HepG2 (cell line): ENCODE results near the gene ACACB. TPM values are rescaled to one million over a fixed set of nuclear protein-coding genes. Genes with fewer than 3 reads are reported as not detected.

Source experiments
- CENPX ChIP-seq: sonication (generic); formaldehyde crosslinking; IDR thresholded peaks from 2 replicates; pipeline ENCODE4 v1.9.0; 2021; ENCODE audit warnings: mild to moderate bottlenecking, missing genetic modification reagents, moderate library complexity
- FLYWCH1 ChIP-seq: sonication (generic); formaldehyde crosslinking; IDR thresholded peaks from 2 replicates; pipeline ENCODE4 v1.8.1; 2023; ENCODE audit warnings: mild to moderate bottlenecking, missing genetic modification reagents
- GMEB1 ChIP-seq: sonication (generic); formaldehyde crosslinking; IDR thresholded peaks from 2 replicates; pipeline ENCODE4 v1.5.1; 2020; ENCODE audit warnings: missing genetic modification reagents, mild to moderate bottlenecking, borderline replicate concordance
- MYC ChIP-seq: sonication (generic); formaldehyde crosslinking; IDR thresholded peaks from 2 replicates; pipeline ENCODE4 v1.9.0; 2021; ENCODE audit warnings: missing genetic modification reagents, borderline replicate concordance
- PHF5A ChIP-seq: IDR thresholded peaks from one replicate; pipeline ENCODE4 v1.6.1; 2018; ENCODE audit warnings: low read depth, missing genetic modification reagents; ENCODE audit not compliant: unreplicated experiment
- SIN3B ChIP-seq: fragments of 150-350 bp; IDR thresholded peaks from 2 replicates; pipeline ENCODE4 v1.6.1; 2014; ENCODE audit warnings: low read length
- SP140L ChIP-seq: sonication (generic); formaldehyde crosslinking; IDR thresholded peaks from 2 replicates; pipeline ENCODE4 v1.4.0; 2020; ENCODE audit warnings: missing genetic modification reagents, borderline replicate concordance
- THAP8 ChIP-seq: sonication (generic); formaldehyde crosslinking; IDR thresholded peaks from 2 replicates; pipeline ENCODE4 v1.5.1; 2020; ENCODE audit warnings: missing genetic modification reagents, mild to moderate bottlenecking, borderline replicate concordance
- ZFX ChIP-seq: sonication (generic); formaldehyde crosslinking; IDR thresholded peaks from 2 replicates; pipeline ENCODE4 v1.4.0; 2020; ENCODE audit warnings: mild to moderate bottlenecking, low read depth, missing genetic modification reagents, moderate library complexity
- ZFYVE20 ChIP-seq: sonication (generic); formaldehyde crosslinking; IDR thresholded peaks from 2 replicates; pipeline ENCODE4 v1.8.0; 2023; ENCODE audit warnings: low read depth, mild to moderate bottlenecking, moderate library complexity, missing genetic modification reagents, borderline replicate concordance
- ZNF34 ChIP-seq: sonication (generic); formaldehyde crosslinking; IDR thresholded peaks from 2 replicates; pipeline ENCODE4 v1.4.0; 2020; ENCODE audit warnings: mild to moderate bottlenecking, missing genetic modification reagents, borderline replicate concordance
- ZNF431 ChIP-seq: sonication (generic); formaldehyde crosslinking; IDR thresholded peaks from 2 replicates; pipeline ENCODE4 v1.9.0; 2022; ENCODE audit warnings: missing genetic modification reagents, low read depth, mild to moderate bottlenecking, borderline replicate concordance
- ZNF451 ChIP-seq: sonication (generic); formaldehyde crosslinking; IDR thresholded peaks from 2 replicates; pipeline ENCODE4 v1.5.0; 2020; ENCODE audit warnings: mild to moderate bottlenecking, missing genetic modification reagents
- ZNF558 ChIP-seq: sonication (generic); formaldehyde crosslinking; IDR thresholded peaks from 2 replicates; pipeline ENCODE4 v1.9.0; 2022; ENCODE audit warnings: mild to moderate bottlenecking, missing genetic modification reagents, borderline replicate concordance
- ZNF619 ChIP-seq: sonication (generic); formaldehyde crosslinking; IDR thresholded peaks from 2 replicates; pipeline ENCODE4 v1.4.0; 2020; ENCODE audit warnings: mild to moderate bottlenecking, missing genetic modification reagents
- ZNF691 ChIP-seq: sonication (generic); formaldehyde crosslinking; IDR thresholded peaks from 2 replicates; pipeline ENCODE4 v1.4.0; 2020; ENCODE audit warnings: missing genetic modification reagents, low read depth, mild to moderate bottlenecking, borderline replicate concordance
- polyA plus RNA-seq, 8 experiments: library from polyadenylated mRNA; depleted of rRNA in 3 of 8; stranded (reverse) in 7 of 8; unstranded in 1 of 8; fragments of >200 nt; fragmentation: Illumina TruSeq in 4 of 8; extraction: Trizol in 4 of 8; gene quantifications; 2 replicates each; pipeline versions ENCODE4 v1.2.1 to v1.2.3, GENCODE V29; 2011 to 2016; ENCODE audit warnings: low read depth in 4 of 8, missing spikeins in 1 of 8, mixed read lengths in 1 of 8; ENCODE audit not compliant: insufficient read depth in 1 of 8
- total RNA-seq, 5 experiments: library from RNA; depleted of rRNA; stranded (reverse); fragments of >200 nt; fragmentation: Illumina TruSeq; extraction: Trizol; gene quantifications; 2 replicates each; pipeline ENCODE4 v1.2.3, GENCODE V29; 2016; ENCODE audit warnings: low read depth in 1 of 5
- TF ChIP-seq, protein P1 (sequence below): sonication (generic); formaldehyde crosslinking; IDR thresholded peaks from 2 replicates; pipeline ENCODE4 v1.4.0; 2020; ENCODE audit warnings: mild to moderate bottlenecking, missing genetic modification reagents
- TF ChIP-seq, protein P2 (sequence below), 2 experiments: fragments of 450-650 bp in 1 of 2; sonication (generic) in 1 of 2; formaldehyde crosslinking; IDR thresholded peaks; 2 replicates each; pipeline versions ENCODE4 v1.5.0 to v1.8.0; 2020 to 2022; ENCODE audit warnings: mild to moderate bottlenecking in 1 of 2, missing genetic modification reagents in 1 of 2
- TF ChIP-seq, protein P3 (sequence below): sonication (generic); formaldehyde crosslinking; IDR thresholded peaks from 2 replicates; pipeline ENCODE4 v1.9.0; 2021; ENCODE audit warnings: missing genetic modification reagents, mild to moderate bottlenecking, borderline replicate concordance

ACACB gene
- total and polyA plus RNA-seq, 2 of the 13 experiments (the other 11 are each of a cell fraction or from before 2014, with no cell fraction given) = 6.2 to 8.6 TPM

DNA sequence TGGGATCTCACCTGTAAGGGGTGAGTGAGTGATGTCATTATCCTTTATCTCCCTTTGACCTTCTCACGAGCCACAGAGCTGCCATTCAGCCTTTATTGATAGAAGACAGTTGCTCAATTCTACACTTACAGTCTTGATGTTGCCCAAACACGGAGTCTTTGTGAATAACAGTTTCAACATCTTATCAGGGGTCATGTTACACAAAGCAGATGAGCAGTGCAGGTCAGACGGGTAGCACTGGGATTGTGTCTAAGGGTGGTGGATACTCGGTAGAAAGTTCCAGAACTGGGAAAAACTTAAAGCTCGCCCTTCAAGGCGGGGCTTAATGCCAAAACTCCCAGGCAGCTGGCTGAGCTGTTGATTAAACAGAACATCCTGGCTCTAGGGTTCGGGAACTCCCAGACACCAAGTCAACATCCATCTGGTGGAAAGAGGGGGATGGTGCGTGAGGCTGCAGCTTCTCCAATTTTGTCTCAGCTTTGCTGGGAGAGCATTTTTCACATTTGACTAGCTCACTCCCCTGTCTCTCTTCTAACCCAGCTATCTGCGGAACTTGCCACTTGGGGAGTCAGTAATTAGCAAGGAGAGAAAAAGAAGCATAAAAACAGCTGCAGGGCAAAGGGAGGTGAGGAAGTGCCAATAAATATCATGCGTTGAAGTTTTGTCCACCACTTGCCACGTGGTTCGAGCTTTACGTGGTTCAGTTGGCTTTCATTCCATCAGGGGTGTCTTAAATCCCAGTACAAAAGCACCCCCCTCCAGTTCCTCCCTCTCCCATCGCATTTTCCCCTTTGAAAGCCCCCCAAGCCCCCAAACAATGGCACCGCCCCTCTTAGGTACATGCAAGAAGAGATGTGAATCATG, 161.7 kb downstream of the ACACB start (continued):
- TF ChIP-seq, protein P1, sequence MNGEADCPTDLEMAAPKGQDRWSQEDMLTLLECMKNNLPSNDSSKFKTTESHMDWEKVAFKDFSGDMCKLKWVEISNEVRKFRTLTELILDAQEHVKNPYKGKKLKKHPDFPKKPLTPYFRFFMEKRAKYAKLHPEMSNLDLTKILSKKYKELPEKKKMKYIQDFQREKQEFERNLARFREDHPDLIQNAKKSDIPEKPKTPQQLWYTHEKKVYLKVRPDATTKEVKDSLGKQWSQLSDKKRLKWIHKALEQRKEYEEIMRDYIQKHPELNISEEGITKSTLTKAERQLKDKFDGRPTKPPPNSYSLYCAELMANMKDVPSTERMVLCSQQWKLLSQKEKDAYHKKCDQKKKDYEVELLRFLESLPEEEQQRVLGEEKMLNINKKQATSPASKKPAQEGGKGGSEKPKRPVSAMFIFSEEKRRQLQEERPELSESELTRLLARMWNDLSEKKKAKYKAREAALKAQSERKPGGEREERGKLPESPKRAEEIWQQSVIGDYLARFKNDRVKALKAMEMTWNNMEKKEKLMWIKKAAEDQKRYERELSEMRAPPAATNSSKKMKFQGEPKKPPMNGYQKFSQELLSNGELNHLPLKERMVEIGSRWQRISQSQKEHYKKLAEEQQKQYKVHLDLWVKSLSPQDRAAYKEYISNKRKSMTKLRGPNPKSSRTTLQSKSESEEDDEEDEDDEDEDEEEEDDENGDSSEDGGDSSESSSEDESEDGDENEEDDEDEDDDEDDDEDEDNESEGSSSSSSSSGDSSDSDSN (CRISPR knock-in tag) = peak; percentile 28
- TF ChIP-seq ZNF619 = no peak
- TF ChIP-seq GMEB1 = no peak
- no peak for TF ChIP-seq SIN3B
- TF ChIP-seq PHF5A (CRISPR knock-in tag) = peak; percentile 45
- TF ChIP-seq ZNF34 (CRISPR knock-in tag) = no peak
- no peak for TF ChIP-seq SP140L (CRISPR knock-in tag)
- no peak for TF ChIP-seq ZNF431 (CRISPR knock-in tag)
- TF ChIP-seq FLYWCH1 (CRISPR knock-in tag) = no peak
- TF ChIP-seq ZNF451 (CRISPR knock-in tag) = no peak
- TF ChIP-seq, protein P2, sequence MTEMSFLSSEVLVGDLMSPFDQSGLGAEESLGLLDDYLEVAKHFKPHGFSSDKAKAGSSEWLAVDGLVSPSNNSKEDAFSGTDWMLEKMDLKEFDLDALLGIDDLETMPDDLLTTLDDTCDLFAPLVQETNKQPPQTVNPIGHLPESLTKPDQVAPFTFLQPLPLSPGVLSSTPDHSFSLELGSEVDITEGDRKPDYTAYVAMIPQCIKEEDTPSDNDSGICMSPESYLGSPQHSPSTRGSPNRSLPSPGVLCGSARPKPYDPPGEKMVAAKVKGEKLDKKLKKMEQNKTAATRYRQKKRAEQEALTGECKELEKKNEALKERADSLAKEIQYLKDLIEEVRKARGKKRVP (CRISPR knock-in tag; IDR thresholded peaks at IDR 0.05) = peak in 1 of 2 experiments; percentile 76; a peak in 2 of 4 replicates
- no peak for TF ChIP-seq ZFYVE20 (CRISPR knock-in tag)
- TF ChIP-seq ZFX (CRISPR knock-in tag) = no peak
- no peak for TF ChIP-seq THAP8 (CRISPR knock-in tag)
- TF ChIP-seq CENPX = no peak
- no peak for TF ChIP-seq ZNF691 (CRISPR knock-in tag)
- TF ChIP-seq, protein P3, sequence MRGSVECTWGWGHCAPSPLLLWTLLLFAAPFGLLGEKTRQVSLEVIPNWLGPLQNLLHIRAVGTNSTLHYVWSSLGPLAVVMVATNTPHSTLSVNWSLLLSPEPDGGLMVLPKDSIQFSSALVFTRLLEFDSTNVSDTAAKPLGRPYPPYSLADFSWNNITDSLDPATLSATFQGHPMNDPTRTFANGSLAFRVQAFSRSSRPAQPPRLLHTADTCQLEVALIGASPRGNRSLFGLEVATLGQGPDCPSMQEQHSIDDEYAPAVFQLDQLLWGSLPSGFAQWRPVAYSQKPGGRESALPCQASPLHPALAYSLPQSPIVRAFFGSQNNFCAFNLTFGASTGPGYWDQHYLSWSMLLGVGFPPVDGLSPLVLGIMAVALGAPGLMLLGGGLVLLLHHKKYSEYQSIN (CRISPR knock-in tag) = no peak
- TF ChIP-seq ZNF558 (CRISPR knock-in tag) = no peak
- no peak for TF ChIP-seq MYC
